GM19099 (cell line): ENCODE measurements around the gene PLEKHA5.

Experiments used
- POLR2A ChIP-seq: IDR thresholded peaks from 3 replicates; pipeline ENCODE4 v1.6.1; 2011; ENCODE audit warnings: low read depth; ENCODE audit not compliant: insufficient read length; ENCODE audit errors: extremely low read depth

PLEKHA5 gene

GRCh38 chr12:19179986-19180385, 50.5 kb downstream of the PLEKHA5 start:
- TF ChIP-seq POLR2A, result no peak

DNA sequence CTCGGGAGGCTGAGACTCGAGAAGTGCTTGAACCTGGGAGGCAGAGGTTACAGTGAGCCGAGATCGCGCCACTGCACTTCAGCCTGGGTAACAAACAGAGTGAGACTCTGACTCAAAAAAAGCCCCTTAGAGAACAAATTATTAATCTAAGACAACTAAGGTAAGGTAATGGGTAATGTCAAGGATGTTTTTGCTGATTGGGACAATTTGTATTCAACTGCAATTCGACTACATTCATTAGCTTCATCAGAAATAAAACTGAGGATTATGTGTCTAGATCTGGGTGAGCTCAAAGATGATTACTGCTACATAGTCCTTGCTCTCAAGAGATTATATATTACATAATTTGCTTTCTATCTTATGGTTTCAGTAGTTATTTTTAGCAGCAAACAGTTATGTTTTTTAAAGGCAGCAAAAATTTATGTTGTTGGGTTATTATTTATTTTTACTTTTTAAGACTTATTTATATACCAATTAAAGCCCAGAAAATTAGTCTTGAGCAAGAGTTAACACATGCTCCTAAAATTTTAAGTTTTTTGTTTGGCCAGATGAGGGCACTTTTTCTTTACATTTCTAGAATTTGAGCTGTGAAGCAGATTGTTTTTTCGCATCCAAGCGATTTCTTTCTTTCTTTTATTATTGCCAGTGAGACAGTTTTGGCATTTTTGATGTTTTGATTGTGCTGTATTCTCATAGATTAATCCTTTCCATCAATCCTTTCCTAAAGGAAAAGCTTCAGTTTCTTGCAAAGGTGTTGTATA, 52.3 kb downstream of the PLEKHA5 start:
- TF ChIP-seq POLR2A, result no peak

DNA sequence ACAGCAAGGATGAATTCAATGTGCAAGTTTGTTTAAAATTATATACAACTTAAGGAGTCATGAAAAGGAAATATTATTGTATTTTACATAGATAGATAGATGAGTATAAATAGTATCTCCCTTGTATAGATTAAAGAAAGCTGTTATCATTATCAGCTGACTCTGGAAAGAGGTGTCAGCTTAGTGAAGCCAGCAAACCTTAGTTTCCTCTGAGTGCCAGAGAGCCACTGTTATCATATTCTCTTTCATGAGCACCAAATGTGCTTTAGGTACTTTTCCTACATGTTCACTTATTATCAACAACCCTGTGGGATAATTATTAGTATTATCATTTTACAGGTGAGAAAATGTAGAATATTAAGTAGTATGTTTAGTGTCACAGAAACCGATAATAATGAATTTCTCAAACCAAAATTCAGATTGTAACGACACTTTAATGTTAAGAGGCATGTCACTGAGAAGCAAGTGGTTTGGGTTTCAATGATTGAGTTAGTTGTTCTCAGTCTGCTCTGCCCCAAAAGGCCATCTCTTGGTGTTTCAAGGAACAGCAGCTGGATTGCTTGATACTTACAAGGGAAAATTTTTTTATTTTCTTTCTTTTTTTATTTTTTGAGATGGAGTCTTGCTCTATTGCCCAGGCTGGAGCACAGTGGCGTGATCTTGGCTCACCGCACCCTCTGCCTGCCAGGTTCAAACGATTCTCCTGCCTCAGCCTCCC, 53.7 kb downstream of the PLEKHA5 start:
- no peak for TF ChIP-seq POLR2A

DNA sequence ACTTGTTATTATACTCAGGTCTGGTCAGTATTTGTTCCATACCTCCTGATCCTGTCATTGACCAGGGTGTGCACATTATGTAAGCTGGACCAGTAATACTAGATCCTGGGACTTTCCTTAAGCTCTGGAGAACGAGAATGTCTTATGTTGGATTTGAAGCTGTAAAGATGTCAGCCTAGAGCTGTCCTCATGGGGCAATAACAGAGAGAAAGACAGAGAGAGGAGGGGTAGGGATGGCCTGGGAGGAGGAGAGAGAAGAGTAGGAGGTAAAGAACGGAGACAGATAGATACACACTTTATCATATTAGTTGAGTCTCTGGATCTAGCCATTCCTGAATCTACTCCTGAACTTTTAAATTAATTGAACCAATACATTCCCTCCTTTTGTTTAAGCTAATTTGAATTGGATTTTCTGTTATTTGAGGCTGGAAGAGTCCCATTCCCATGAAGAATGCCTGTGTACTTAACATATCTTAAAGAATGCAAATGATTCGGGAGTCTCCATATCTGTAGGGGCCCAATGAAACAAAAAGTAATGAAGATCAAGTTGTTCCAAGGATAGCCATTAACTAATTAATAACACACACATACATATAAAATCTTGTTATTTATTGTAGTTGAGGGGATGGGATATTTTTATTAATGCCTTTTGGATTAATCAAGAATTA, 55.9 kb downstream of the PLEKHA5 start:
- no peak for TF ChIP-seq POLR2A

DNA sequence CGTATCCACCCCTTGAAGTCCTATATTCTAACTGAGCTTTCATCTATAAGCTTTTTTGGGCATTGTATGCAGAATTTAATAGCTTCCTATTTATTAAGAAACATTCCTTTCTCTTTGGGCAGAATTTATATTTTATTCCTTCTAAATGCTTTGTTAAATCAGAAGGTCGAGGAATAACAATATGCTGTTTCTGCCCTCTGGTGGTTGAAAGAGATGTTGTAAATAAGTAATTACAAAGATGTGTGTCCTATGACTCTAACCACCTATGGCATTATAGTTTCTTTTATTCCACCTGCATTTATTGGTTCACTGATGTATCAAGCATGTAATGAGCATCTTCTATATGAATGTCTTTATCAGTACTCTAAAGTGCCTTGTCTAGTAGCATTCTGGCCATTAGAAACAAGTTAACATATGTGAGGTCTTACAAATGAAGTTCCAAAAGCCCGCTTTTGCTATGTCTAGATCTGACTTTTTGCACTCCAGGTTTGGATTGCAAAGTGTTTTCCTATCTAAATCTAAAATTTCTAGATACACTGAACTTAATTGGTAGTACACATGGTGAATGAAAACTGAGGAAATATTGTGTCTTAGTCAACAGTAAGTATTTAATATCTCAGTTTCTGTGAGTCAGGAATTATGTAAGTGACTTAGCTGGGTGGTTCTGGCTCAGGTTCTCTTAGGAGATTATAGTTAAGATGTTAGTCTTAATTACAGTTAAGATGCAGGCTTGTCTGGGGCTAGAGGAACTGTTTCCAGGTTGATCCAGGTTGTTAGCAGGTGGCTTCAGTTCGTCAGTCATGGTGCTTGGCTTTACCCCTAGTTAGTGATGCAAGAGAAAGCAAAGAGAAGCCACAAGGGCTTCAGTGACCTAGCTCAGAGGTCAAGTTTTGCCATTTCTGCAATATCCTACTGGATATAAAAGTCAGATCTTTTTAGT, 57.5 kb downstream of the PLEKHA5 start:
- TF ChIP-seq POLR2A, result no peak

DNA sequence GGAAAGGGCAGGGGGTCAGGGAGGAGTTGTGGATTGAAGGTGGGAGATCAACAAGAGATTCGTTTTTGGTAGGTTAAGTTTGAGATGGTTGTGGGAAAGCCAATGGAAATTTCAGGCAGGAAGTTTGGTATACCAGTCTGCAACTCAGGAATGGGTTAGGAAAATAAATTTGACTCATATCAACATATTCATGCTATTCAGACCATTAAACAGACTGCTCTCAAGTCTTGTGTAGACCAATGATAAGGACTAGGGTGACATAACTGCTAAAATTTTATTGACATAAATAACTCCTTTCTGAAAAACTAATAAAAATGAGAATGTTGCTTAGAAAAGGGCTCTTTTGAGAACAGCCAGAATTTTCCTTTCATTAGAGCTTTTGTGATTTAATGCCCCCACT, 60.0 kb downstream of the PLEKHA5 start:
- no peak for TF ChIP-seq POLR2A

DNA sequence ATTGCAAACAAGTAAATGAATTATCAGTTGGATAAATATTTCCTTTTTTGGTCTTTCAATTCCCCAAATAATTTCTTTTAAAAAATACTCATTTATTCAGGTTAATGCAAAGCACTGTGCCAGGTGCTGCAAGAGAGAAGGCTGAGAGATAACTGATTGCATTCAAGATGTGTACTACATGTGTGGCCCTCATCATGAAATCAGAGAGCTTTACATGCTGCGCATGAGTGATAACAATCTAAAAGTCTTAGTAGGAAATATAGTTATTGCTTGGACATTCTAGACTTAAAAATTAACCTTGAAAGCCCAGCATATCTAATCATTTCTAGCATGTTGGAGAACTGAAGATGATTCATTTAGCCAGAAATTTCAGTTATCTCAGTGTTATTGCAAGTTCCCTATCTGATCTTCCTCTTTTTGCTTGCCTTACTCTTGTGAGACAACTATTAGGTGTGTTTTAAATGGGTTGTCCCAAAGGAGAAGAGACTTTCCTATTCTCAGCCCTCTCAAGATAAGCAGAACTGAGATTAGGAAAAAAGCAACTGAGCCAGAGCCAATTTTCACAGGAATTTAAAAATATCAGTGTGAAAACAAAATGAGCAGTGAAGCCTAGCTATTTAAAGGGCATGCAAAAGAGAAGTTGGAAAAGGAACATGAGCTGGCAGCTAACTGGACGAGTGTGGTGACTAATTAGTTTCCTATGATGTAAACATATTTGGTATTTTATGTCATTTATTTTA, 60.9 kb downstream of the PLEKHA5 start:
- no peak for TF ChIP-seq POLR2A

DNA sequence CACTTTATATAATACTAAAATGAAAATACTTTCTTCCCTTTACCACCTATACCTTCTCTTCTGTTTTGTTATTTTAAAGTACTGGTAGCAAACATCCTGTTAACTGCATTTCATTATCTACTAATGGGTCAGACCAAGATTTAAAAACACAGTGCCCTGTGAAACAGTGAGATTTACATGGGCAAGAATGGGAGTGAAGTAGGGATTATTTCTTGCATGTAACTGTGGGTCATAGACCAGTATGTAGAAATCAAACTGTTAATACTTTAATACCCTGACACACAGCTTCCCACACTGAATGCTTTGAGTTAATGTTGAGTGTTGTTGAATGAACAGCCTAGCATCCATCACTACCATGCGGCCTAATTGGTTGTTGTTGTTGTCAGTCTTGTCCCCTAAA, 61.6 kb downstream of the PLEKHA5 start:
- no peak for TF ChIP-seq POLR2A

- no peak for TF ChIP-seq POLR2A
These were observed 62.0 kb downstream of the PLEKHA5 start for GRCh38 chr12:19191563-19191962.

DNA sequence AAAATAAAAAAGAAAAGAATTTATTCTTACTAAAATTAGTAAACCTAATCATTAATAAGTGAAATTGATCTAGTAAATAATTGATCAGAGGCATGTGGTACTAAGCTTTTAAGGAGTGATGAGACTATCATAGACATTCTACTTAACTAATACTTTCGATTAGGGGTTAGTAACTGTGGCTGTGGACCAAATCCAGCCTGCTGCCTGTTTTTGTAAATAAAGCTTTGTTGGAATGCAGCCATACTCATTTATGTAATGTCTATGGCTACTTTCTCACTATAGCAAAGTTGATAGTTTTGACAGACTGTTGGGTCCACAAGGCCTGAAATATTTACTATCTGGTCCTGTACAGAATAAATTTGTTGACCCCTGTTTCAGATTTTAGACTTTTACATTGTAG, 63.2 kb downstream of the PLEKHA5 start:
- TF ChIP-seq POLR2A, result no peak

DNA sequence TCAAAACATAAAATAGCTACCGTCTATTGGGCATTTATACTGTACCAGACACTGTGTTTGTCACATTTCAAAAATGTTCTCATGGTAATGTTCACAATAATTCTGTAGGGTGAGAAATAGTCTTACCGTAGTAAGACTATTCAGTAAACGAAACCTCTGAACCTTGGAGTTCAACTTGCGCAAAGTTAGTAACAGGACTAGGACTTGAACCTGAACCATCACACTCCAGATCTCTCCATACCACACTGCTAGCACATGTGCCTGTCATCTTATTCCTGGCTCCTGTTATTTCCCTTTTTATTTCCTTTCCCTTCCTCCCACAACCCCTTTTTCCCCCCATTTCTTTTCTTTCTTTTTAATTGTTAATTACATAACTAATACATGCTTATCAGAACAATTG, 65.4 kb downstream of the PLEKHA5 start:
- TF ChIP-seq POLR2A, result no peak

GRCh38 chr12:19196959-19197630, 67.6 kb downstream of the PLEKHA5 start:
- TF ChIP-seq POLR2A, result no peak

GRCh38 chr12:19198272-19198671, 68.7 kb downstream of the PLEKHA5 start:
- no peak for TF ChIP-seq POLR2A

DNA sequence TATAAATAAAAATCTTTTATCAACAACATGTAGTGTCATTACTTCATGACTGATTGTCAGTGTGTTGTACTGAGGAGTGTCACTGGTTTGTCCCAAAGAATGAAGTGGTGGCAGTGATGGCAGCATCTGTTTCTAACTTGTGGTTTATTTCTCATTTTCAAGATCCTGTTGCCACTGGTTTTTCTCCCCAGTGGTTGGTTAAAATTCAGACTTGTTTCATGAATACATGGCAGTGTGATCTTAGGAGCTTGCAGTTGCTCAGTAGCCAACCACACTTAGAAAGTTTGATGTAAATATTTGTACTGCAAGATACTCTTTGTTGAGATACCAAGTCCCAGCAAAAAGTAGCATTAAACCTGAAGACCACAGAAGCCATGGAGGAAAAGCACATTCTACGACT, 69.8 kb downstream of the PLEKHA5 start:
- no peak for TF ChIP-seq POLR2A
